C4-2B (cell line): ENCODE data around the gene PDXK.

Source experiments
- H3K27ac ChIP-seq: fragments of 450-650 bp; 2 replicates; pipeline ENCODE4 v1.5.1; 2017
- CTCF ChIP-seq: fragments of 450-650 bp; conservative IDR thresholded peaks from 2 replicates; pipeline ENCODE4 v1.5.1; 2017; ENCODE audit warnings: mild to moderate bottlenecking
- ZFX ChIP-seq: fragments of 450-650 bp; IDR thresholded peaks from 2 replicates; pipeline ENCODE4 v1.6.1; 2017

Gene PDXK

GRCh38 chr21:43758111-43758641 lies 39.2 kb downstream of the PDXK start:
- TF ChIP-seq CTCF, result no peak
- TF ChIP-seq ZFX, result no peak
- H3K27ac ChIP-seq, result no peak overlapping the region

DNA sequence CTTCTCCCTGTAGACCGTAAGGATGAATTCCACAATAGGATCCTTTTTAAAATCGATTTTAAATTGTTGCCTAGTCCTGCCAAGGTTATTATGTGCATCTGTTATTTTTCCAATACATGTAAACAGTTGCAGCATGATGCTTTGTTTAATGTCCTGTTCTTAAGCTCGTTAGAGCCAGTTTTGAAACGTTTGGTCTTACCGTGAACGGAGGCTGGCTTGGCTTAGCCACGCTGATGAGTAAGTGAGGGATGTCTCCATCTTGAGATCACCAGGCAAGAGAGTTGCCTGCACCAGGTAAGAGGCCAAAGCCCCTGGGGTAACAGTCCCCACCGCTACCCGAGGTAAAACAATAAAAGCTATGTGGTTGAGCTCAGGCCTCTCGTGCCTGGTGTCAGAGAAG lies 39.9 kb downstream of the PDXK start:
- H3K27ac ChIP-seq, result no peak overlapping the region
- TF ChIP-seq CTCF (no peak), ZFX (no peak)

- TF ChIP-seq ZFX, result no peak
- TF ChIP-seq CTCF, result no peak
- no peak overlapping the region for H3K27ac ChIP-seq
Observed at GRCh38 chr21:43759651-43760050, 40.7 kb downstream of the PDXK start.

DNA sequence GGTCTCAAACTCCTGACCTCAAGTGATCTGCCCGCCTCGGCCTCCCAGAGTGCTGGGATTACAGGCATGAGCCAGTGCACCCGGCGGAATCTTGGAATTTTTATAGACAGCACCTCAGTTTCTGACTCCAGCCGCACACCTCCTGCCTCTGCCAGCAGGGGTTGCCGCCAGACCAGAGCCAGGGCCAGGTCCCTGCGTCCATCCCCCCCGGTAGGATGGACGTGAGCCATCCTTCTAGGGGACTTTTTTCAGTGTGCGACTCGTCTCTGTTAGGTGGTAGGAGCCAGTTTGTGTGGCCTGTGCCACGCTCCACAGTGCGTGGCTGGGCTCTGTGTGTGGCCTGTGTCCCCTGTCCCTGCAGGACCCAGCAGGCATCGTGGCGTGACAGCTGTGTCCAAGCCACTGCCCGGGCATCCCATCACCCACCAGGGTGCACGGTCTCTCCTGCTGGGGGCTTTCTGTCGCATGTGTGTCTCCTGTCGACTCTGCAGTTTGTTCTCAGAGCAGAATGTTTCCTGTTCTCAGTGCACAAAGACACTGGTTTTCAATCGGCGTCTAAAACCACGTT lies 41.5 kb downstream of the PDXK start:
- TF ChIP-seq ZFX, result no peak
- TF ChIP-seq CTCF, result no peak

GRCh38 chr21:43761886-43762285 lies 43.0 kb downstream of the PDXK start:
- H3K27ac ChIP-seq, result no peak overlapping the region
- TF ChIP-seq ZFX, result no peak
- TF ChIP-seq CTCF, result no peak

More for the DNA sequence above, 41.5 kb downstream of the PDXK start:
- H3K27ac ChIP-seq, result no peak overlapping the region

GRCh38 chr21:43762303-43763128 lies 43.6 kb downstream of the PDXK start:
- no peak overlapping the region for H3K27ac ChIP-seq
- no peak for TF ChIP-seq CTCF
- TF ChIP-seq ZFX, result no peak

- TF ChIP-seq CTCF, result no peak
- TF ChIP-seq ZFX, result no peak
- H3K27ac ChIP-seq, result no peak overlapping the region
Observed at GRCh38 chr21:43763901-43764523, 45.1 kb downstream of the PDXK start.
